GM19468 (cell line): Measurements from ENCODE around the gene GCNT2.
"Not testable (repeated sequence)": the region's sequence is repeated elsewhere in the genome, so short reads cannot be mapped to it uniquely, and the experiment has no call there.

Experiments used
- ATAC-seq: cut with Tn5 transposase; IDR thresholded peaks from one replicate; pipeline ENCODE4 v1.9.1; 2021; ENCODE audit warnings: mild to moderate bottlenecking, moderate library complexity, moderate number of reproducible peaks; ENCODE audit not compliant: unreplicated experiment; ENCODE audit errors: extremely low read depth

GCNT2 gene

GRCh38 chr6:10598084-10598960 lies 77.2 kb downstream of the GCNT2 start:
- no peak for ATAC-seq

DNA sequence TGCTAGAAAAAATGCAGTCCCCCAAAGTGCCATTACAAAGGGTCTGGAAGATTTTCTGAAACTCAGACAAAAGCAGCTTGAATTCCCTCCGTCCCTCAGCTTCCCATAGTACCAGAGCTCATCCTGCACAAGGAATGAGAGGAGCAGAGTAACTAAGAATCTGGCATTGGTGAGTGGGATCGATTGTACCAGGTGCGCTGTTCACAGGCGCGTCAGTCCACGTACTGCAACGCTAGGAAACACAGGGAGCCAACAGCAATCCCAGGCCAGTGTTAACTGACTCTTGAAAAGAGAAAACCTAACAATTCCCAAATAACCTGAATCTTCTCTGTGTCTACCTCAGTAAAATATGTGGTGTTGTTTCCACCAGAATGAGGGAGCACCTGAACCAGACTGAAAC lies 77.9 kb downstream of the GCNT2 start:
- no peak for ATAC-seq

DNA sequence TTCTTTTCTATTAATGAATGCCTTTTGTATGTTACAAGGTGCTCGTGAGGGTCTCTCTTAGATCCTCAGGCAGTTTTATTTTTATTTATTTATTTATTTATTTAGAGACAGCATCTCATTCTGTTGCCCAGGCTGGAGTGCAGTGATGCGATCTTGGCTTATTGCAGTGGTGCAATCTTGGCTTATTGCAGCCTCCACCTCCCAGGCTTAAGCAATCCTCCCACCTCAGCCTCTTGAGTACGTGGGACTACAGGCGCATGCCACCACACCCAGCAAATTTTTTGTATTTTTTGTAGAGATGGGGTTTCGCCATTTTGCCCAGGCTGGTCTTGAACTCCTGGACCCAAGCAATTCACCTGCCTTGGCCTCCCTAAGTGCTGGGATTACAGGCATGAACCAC lies 79.5 kb downstream of the GCNT2 start:
- ATAC-seq = not testable (repeated sequence)

- ATAC-seq = no peak
Observed at GRCh38 chr6:10603219-10603618, 82.1 kb downstream of the GCNT2 start.

DNA sequence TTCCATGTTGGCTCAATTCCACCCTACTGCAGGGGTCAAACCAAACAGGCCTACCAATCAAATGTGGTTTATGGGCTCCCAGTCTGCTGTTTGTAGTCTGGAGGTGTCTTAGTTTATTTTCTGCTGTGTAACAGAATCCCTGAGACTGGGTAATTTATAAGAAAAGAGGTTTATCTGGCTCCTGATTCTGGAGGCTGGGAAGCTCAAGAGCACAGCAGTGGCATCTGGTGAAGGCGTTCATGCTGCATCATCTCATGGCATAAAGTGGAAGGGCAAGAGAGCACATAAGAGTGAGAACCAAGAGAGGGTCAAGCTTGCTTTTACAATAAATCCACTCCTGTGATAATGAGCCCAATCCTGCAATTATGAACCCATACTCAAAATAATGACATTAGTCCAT lies 87.9 kb downstream of the GCNT2 start:
- ATAC-seq = no peak

DNA sequence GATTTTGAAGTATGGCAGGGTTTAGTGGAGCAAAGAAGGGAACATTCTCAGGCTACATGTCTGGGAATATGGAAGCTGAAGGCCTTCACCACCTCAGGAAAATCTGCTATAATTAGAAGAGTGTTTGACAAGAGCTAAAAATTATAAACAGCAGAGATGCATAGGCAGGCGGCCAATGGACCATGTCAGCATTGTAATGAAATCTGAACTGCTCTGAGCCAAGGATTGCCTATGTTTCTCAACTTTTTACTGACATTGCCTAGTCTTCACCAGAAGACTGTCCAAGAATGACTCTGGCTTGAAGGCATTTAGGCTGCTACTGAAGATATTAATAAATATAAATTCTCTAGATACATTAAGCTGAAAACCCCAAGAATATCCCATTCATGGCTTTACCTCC lies 89.1 kb downstream of the GCNT2 start:
- ATAC-seq = no peak

DNA sequence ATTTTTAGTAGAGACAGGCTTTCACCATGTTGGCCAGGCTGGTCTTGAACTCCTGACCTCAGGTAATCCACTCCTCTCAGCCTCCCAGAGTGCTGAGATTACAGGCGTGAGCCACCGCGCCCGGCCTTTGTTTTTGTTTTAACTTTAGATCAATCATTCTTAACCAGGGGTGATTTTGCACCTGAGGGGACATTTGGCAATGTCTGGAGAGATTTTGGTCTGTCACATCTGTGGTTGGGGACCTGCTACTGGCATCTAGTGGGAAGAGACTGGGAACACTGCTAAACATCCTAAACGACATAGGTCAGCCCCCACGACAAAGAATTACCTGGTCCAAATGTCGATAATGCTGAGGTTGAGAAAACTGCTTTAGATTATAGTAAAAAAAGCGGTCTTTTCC lies 91.0 kb downstream of the GCNT2 start:
- no peak for ATAC-seq

GRCh38 chr6:10613077-10613476 lies 91.9 kb downstream of the GCNT2 start:
- ATAC-seq = no peak

- ATAC-seq = no peak
Observed at GRCh38 chr6:10613723-10614122, 92.6 kb downstream of the GCNT2 start.

GRCh38 chr6:10615675-10616074 lies 94.5 kb downstream of the GCNT2 start:
- no peak for ATAC-seq

DNA sequence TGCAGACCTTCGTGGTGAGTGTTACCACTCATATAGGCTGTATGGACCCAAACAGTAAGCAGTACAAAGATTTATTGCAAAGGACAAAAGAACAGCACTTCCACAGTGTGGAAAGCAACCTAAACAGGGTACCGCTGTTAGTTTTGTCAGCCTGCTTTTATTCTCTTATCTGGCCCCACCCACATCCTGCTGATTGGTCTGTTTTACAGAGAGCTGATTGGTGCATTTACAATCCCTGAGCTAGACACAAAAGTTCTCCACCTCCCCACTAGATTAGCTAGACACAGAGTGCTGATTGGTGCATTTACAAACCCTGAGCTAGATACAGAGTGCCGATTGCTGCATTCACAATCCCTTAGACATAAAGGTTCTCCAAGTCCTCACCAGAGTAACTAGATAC lies 95.1 kb downstream of the GCNT2 start:
- not testable (repeated sequence) for ATAC-seq

- no peak for ATAC-seq
Observed at GRCh38 chr6:10617008-10617696, 96.0 kb downstream of the GCNT2 start.

DNA sequence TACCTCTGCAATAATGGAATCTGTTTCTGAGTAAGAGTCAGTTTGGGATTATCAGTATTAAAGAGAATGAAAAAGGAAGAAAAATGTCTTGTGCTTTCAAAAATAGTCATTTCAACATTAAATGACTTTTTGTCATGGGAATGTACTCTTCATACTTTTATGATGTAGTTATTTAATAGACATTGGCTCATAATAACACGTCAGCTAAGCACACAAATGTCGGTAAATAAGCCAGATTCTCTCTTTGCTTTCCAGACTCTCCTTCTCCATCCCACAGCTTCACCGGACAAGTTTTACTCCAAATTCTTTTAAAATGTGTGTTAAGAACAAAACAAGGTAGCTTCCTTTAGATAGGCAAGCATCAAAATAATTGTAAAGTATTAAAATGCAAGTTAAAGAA lies 97.3 kb downstream of the GCNT2 start:
- no peak for ATAC-seq

GRCh38 chr6:10621213-10621612 lies 100.1 kb downstream of the GCNT2 start:
- ATAC-seq = no peak

DNA sequence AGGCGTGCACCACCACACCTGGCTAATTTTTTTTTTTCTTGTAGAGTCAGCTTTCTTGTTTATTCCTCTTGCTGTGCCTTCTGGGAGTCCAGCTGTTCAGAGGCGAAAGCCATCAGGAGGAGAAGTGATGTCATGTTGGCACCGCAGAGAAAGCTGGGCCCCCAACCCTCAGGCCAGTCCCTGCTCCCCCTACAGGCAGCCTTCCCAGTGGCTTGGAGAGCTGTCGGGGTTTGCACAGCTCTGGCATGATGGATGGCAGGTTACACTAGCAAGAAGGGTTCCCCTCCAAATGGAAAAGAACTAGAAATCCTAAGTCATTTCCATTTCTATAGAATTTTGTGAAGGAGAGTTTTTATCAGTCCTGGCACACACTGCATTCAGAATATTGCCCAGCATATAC lies 100.7 kb downstream of the GCNT2 start:
- no peak for ATAC-seq

GRCh38 chr6:10624836-10625235 lies 103.7 kb downstream of the GCNT2 start:
- ATAC-seq = no peak

DNA sequence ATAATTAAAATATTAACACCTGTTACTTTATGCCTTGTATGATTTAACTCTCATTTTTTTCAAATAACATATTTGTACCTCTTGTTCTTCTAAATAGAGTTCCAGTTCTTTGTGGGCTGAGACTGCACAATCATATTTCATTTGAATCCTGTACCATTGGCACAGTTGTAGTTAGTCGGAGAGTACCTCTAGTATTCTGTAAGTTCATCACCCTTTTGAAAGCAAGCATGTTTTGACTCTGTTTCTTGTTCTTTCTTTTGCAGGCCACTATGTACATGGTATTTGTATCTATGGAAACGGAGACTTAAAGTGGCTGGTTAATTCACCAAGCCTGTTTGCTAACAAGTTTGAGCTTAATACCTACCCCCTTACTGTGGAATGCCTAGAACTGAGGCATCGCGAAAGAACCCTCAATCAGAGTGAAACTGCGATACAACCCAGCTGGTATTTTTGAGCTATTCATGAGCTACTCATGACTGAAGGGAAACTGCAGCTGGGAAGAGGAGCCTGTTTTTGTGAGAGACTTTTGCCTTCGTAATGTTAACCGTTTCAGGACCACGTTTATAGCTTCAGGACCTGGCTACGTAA lies 105.1 kb downstream of the GCNT2 start:
- no peak for ATAC-seq

DNA sequence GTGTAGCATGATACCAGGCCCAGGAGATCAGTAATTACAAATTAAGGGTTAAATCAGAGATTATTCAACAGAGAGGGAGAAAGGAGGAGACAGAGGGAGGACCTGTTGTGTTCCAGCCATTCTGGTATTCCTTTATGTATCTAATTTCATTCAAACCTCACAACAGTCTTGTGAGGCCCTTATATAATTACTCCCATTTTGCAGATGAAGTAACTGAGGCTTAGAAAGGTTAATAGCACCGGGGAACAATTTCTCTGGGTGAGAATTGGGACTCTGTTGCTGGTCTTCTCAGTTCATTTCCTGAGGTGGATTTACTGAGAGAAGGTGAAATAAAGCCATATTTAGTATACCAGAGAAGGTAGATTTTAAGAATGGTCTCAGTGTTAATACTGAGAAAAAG lies 106.6 kb downstream of the GCNT2 start:
- ATAC-seq = no peak

GRCh38 chr6:10630178-10630577 lies 109.0 kb downstream of the GCNT2 start:
- no peak for ATAC-seq

GRCh38 chr6:10633216-10633615 lies 112.1 kb downstream of the GCNT2 start:
- ATAC-seq = peak; percentile 85

DNA sequence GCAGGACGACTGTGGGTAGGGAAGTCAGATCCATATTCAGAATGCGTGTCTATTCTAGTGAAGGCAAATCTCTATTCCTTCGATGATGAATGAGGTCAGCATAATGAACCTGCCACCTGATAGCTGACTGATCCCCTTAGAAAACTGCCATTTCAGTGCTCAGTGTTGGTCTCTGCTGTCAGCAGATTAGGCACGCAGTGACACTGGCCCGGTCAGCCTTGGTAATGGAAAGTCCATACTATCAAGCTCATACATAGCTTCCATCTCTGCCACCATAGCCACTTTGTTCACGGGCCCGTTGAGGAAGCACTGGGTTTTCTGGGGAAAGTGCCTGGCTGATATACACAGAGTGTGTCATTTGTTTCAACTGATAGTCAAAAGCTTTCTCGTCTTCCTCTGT lies 119.3 kb downstream of the GCNT2 start:
- no peak for ATAC-seq
